Measurements from ENCODE around the gene REM2.

REM2 gene

GRCh38 chr14:22883173-22883976 lies at the start of gene REM2:
TSS of gene REM2 (plus strand) at chr14:22883222. CDS start at chr14:22883288, 66 bp downstream.
- Mint-ChIP-seq H3K9me3 (no peaks in the 10 kb centered on the region), H3K27ac (peak within 1 kb of the TSS in 1 of 2 donors; percentile 81), H3K4me1 (peaks cover 48% of the 10 kb centered on the region), H3K27me3 (peaks cover 14% of the 10 kb centered on the region), H3K4me3 (no peak within 1 kb of the TSS)
- DNase-seq (no peak), ATAC-seq (no peak)

- peaks cover 36% of the 10 kb centered on the region for H3K27me3 Mint-ChIP-seq
- DNase-seq (no peak), ATAC-seq (no peak)
- no peak overlapping the region for H3K4me3 Mint-ChIP-seq
- peaks cover 46% of the 10 kb centered on the region for H3K4me1 Mint-ChIP-seq
- H3K27ac Mint-ChIP-seq, result no peak overlapping the region
- no peaks in the 10 kb centered on the region for H3K9me3 Mint-ChIP-seq
Observed at GRCh38 chr14:22835505-22835904, 47.5 kb upstream of the REM2 start.

- Mint-ChIP-seq H3K27me3 (peaks cover 46% of the 10 kb centered on the region), H3K9me3 (no peaks in the 10 kb centered on the region), H3K27ac (peak within 1 kb of the TSS; percentile 94 to 96), H3K4me3 (peak within 1 kb of the TSS; percentile 87 to 93), H3K4me1 (peaks cover 36% of the 10 kb centered on the region)
- no peak for ATAC-seq
- no peak for DNase-seq
Observed at GRCh38 chr14:22836301-22837113, 46.5 kb upstream of the REM2 start, which contains the start of gene MMP14. TSS of gene MMP14 (plus strand) at chr14:22836585. CDS start at chr14:22836818, 233 bp downstream.

- H3K4me1 Mint-ChIP-seq, result peaks cover 33% of the 10 kb centered on the region
- peaks cover 46% of the 10 kb centered on the region for H3K27me3 Mint-ChIP-seq
- H3K27ac Mint-ChIP-seq, result peak overlapping the region; percentile 94 to 96
- H3K9me3 Mint-ChIP-seq, result no peaks in the 10 kb centered on the region
- DNase-seq, result peak in 1 of 2 donors; percentile 33
- ATAC-seq, result peak; percentile 61
- peak overlapping the region; percentile 87 to 93 for H3K4me3 Mint-ChIP-seq
Observed at GRCh38 chr14:22837114-22837749, 45.8 kb upstream of the REM2 start.

GRCh38 chr14:22837750-22838538 lies 45.1 kb upstream of the REM2 start:
- H3K27me3 Mint-ChIP-seq, result peaks cover 46% of the 10 kb centered on the region
- peaks cover 33% of the 10 kb centered on the region for H3K4me1 Mint-ChIP-seq
- ATAC-seq (peak; percentile 57), DNase-seq (no peak)
- peak overlapping the region; percentile 16 to 65 for H3K27ac Mint-ChIP-seq
- peak overlapping the region; percentile 87 to 93 for H3K4me3 Mint-ChIP-seq
- no peaks in the 10 kb centered on the region for H3K9me3 Mint-ChIP-seq

GRCh38 chr14:22838631-22839041 lies 44.4 kb upstream of the REM2 start:
- no peak for ATAC-seq
- H3K27ac Mint-ChIP-seq, result no peak overlapping the region
- H3K4me3 Mint-ChIP-seq, result peak overlapping the region in 1 of 2 donors; percentile 41

GRCh38 chr14:22839159-22839779 lies 43.8 kb upstream of the REM2 start:
- no peak for ATAC-seq
- DNase-seq, result no peak
- no peak overlapping the region for H3K27ac Mint-ChIP-seq
- H3K4me1 Mint-ChIP-seq, result peaks cover 33% of the 10 kb centered on the region
- peaks cover 46% of the 10 kb centered on the region for H3K27me3 Mint-ChIP-seq
- H3K9me3 Mint-ChIP-seq, result no peaks in the 10 kb centered on the region
- peak overlapping the region in 1 of 2 donors; percentile 31 for H3K4me3 Mint-ChIP-seq

More at GRCh38 chr14:22838631-22839041, 44.4 kb upstream of the REM2 start:
- no peak for DNase-seq
- H3K9me3 Mint-ChIP-seq, result no peaks in the 10 kb centered on the region
- H3K27me3 Mint-ChIP-seq, result peaks cover 46% of the 10 kb centered on the region
- H3K4me1 Mint-ChIP-seq, result peaks cover 33% of the 10 kb centered on the region

- peaks cover 60% of the 10 kb centered on the region for H3K27me3 Mint-ChIP-seq
- no peak for ATAC-seq
- peaks cover 30% of the 10 kb centered on the region for H3K4me1 Mint-ChIP-seq
- no peak overlapping the region for H3K4me3 Mint-ChIP-seq
- DNase-seq, result no peak
- H3K9me3 Mint-ChIP-seq, result no peaks in the 10 kb centered on the region
- H3K27ac Mint-ChIP-seq, result no peak overlapping the region
Observed at GRCh38 chr14:22841311-22841710, 41.7 kb upstream of the REM2 start.

GRCh38 chr14:22841769-22842168 lies 41.3 kb upstream of the REM2 start:
- no peak overlapping the region for H3K27ac Mint-ChIP-seq
- no peaks in the 10 kb centered on the region for H3K9me3 Mint-ChIP-seq
- no peak for ATAC-seq
- H3K4me1 Mint-ChIP-seq, result peaks cover 25% of the 10 kb centered on the region
- no peak for DNase-seq
- peaks cover 60% of the 10 kb centered on the region for H3K27me3 Mint-ChIP-seq
- H3K4me3 Mint-ChIP-seq, result no peak overlapping the region

- peaks cover 18% of the 10 kb centered on the region for H3K4me1 Mint-ChIP-seq
- no peak overlapping the region for H3K4me3 Mint-ChIP-seq
- H3K27me3 Mint-ChIP-seq, result peaks cover 60% of the 10 kb centered on the region
- ATAC-seq, result no peak
- no peak for DNase-seq
- H3K27ac Mint-ChIP-seq, result no peak overlapping the region
- H3K9me3 Mint-ChIP-seq, result no peaks in the 10 kb centered on the region
Observed at GRCh38 chr14:22842211-22843122, 40.6 kb upstream of the REM2 start.

- ATAC-seq, result no peak
- no peak for DNase-seq
- peaks cover 60% of the 10 kb centered on the region for H3K27me3 Mint-ChIP-seq
Observed at GRCh38 chr14:22843123-22843925, 39.7 kb upstream of the REM2 start.

GRCh38 chr14:22844221-22845102 lies 38.6 kb upstream of the REM2 start:
- no peak overlapping the region for H3K27ac Mint-ChIP-seq
- no peak overlapping the region for H3K4me3 Mint-ChIP-seq
- peaks cover 10% of the 10 kb centered on the region for H3K4me1 Mint-ChIP-seq
- DNase-seq, result no peak
- ATAC-seq, result no peak
- H3K27me3 Mint-ChIP-seq, result peaks cover 60% of the 10 kb centered on the region
- no peaks in the 10 kb centered on the region for H3K9me3 Mint-ChIP-seq

More at GRCh38 chr14:22843123-22843925, 39.7 kb upstream of the REM2 start:
- H3K27ac Mint-ChIP-seq, result no peak overlapping the region
- peaks cover 15% of the 10 kb centered on the region for H3K4me1 Mint-ChIP-seq
- H3K4me3 Mint-ChIP-seq, result no peak overlapping the region
- H3K9me3 Mint-ChIP-seq, result no peaks in the 10 kb centered on the region

Data from stimulated activated naive CD8-positive, alpha-beta T cell treated with anti-CD3 and anti-CD28 coated beads, Interleukin-15, amount 100 ng/mL, for 72 hours (primary cell).